Smooth muscle cell (in vitro differentiated cells): ENCODE data around the gene ACOT7. TPM values are rescaled to one million over a fixed set of nuclear protein-coding genes. Genes with fewer than 3 reads are reported as not detected.

ENCODE experiments used
- DNase-seq: peaks from one replicate; lab custom pipeline; 2025; ENCODE audit not compliant: unreplicated experiment; lab: John Stamatoyannopoulos, UW
- H2AFZ ChIP-seq: fragments of 200-600 bp; sonication (generic); 2 replicates; pipeline ENCODE4 v1.6.0; 2016; ENCODE audit warnings: antibody characterized with exemption, low read depth, mild to moderate bottlenecking
- H3F3A ChIP-seq: fragments of 200-600 bp; sonication (generic); 2 replicates; pipeline ENCODE4 v1.6.0; 2017; ENCODE audit warnings: antibody characterized with exemption, low read depth
- H3K27ac ChIP-seq: fragments of 200-600 bp; sonication (generic); 2 replicates; pipeline ENCODE4 v1.5.1; 2016; ENCODE audit warnings: low read depth, mild to moderate bottlenecking
- H3K27me3 ChIP-seq: fragments of 200-600 bp; sonication (generic); 2 replicates; pipeline ENCODE4 v1.6.1; 2016; ENCODE audit warnings: low read depth, mild to moderate bottlenecking
- H3K36me3 ChIP-seq: fragments of 200-600 bp; sonication (generic); 2 replicates; pipeline ENCODE4 v1.5.1; 2016; ENCODE audit warnings: low read depth
- H3K4me1 ChIP-seq: fragments of 200-600 bp; sonication (generic); 2 replicates; pipeline ENCODE4 v1.5.1; 2016; ENCODE audit warnings: low read depth
- H3K4me2 ChIP-seq: fragments of 200-600 bp; sonication (generic); 2 replicates; pipeline ENCODE4 v1.6.0; 2016; ENCODE audit warnings: mild to moderate bottlenecking
- H3K4me3 ChIP-seq: fragments of 200-600 bp; sonication (generic); 2 replicates; pipeline ENCODE4 v1.5.1; 2016; ENCODE audit warnings: mild to moderate bottlenecking
- H3K79me2 ChIP-seq: fragments of 200-600 bp; sonication (generic); 2 replicates; pipeline ENCODE4 v1.6.0; 2016; ENCODE audit warnings: low read depth, mild to moderate bottlenecking
- H3K9ac ChIP-seq: fragments of 200-600 bp; sonication (generic); 2 replicates; pipeline ENCODE4 v1.6.0; 2016; ENCODE audit warnings: low read depth
- H3K9me3 ChIP-seq: fragments of 200-600 bp; sonication (generic); replicated peaks from 2 replicates; pipeline ENCODE4 v1.5.1; 2016; ENCODE audit warnings: low read depth
- H4K20me1 ChIP-seq: fragments of 200-600 bp; sonication (generic); 2 replicates; pipeline ENCODE4 v1.6.0; 2016; ENCODE audit warnings: low read depth
- CTCF ChIP-seq: fragments of 200-600 bp; sonication (generic); IDR thresholded peaks from 2 replicates; pipeline ENCODE4 v1.5.1; 2017; ENCODE audit warnings: borderline replicate concordance, mild to moderate bottlenecking, antibody characterized with exemption; ENCODE audit not compliant: insufficient read depth, poor library complexity, severe bottlenecking
- WGBS: methylation state at CpG from one replicate; pipeline ENCODE4 v1.1.7; 2016; ENCODE audit warnings: low lambda C conversion rate; 5-methylcytosine and 5-hydroxymethylcytosine counted together
- polyA plus RNA-seq: library from polyadenylated mRNA; unstranded; fragments of >200 nt; fragmentation: Nextera tagmentation; extraction: Ambion mirVana; gene quantifications from 2 replicates; pipeline ENCODE4 v1.2.1, GENCODE V29; 2016
- total RNA-seq: library from RNA; depleted of rRNA; stranded (reverse); fragments of >200 nt; gene quantifications from 2 replicates; pipeline ENCODE4 v1.2.3, GENCODE V29; 2014

Gene ACOT7
- total and polyA plus RNA-seq, 2 experiments from 2014 or later, result 19.5 to 53.8 TPM

- peak overlapping the region; percentile 64 for H3K4me2 ChIP-seq
- peak overlapping the region; percentile 16 for H3K27ac ChIP-seq
- WGBS, result 27% methylated on average over 10 of the region's 10 CpGs
Measured at GRCh38 chr1:6386371-6386949, 7.1 kb downstream of the ACOT7 start.

GRCh38 chr1:6385488-6386191 is 7.9 kb downstream of the ACOT7 start:
- no peak for TF ChIP-seq CTCF
- Histone ChIP-seq H3K27me3 (no peaks in the 10 kb centered on the region), H3K9ac (no peak overlapping the region), H4K20me1 (peaks cover 24% of the 10 kb centered on the region), H3K27ac (peak overlapping the region; percentile 16), H3K4me1 (peaks cover 10% of the 10 kb centered on the region), H3K9me3 (no peaks in the 10 kb centered on the region), H3K79me2 (peaks cover 25% of the 10 kb centered on the region), H3K4me3 (no peak overlapping the region), H3K36me3 (no peaks in the 10 kb centered on the region), H3K4me2 (peak overlapping the region; percentile 64), H2AFZ (no peak overlapping the region), H3F3A (no peaks in the 10 kb centered on the region)
- 36% methylated on average over 21 of the region's 22 CpGs for WGBS
- no peak for DNase-seq

More at GRCh38 chr1:6386371-6386949, 7.1 kb downstream of the ACOT7 start:
- no peak overlapping the region for H3K9ac ChIP-seq
- peaks cover 10% of the 10 kb centered on the region for H3K4me1 ChIP-seq
- no peak for TF ChIP-seq CTCF
- no peaks in the 10 kb centered on the region for H3F3A ChIP-seq
- peaks cover 33% of the 10 kb centered on the region for H3K79me2 ChIP-seq
- no peaks in the 10 kb centered on the region for H3K36me3 ChIP-seq
- H3K9me3 ChIP-seq, result no peaks in the 10 kb centered on the region
- peaks cover 24% of the 10 kb centered on the region for H4K20me1 ChIP-seq
- no peaks in the 10 kb centered on the region for H3K27me3 ChIP-seq
- DNase-seq, result no peak
- H3K4me3 ChIP-seq, result no peak overlapping the region
- H2AFZ ChIP-seq, result no peak overlapping the region

- no peak for TF ChIP-seq CTCF
- no peak overlapping the region for H3K4me3 ChIP-seq
- 99% methylated on average over 5 of the region's 5 CpGs for WGBS
- H3K27ac ChIP-seq, result no peak overlapping the region
- DNase-seq, result no peak
- H3K9me3 ChIP-seq, result no peaks in the 10 kb centered on the region
- no peak overlapping the region for H2AFZ ChIP-seq
- H3K9ac ChIP-seq, result no peak overlapping the region
- H3F3A ChIP-seq, result no peaks in the 10 kb centered on the region
- H3K36me3 ChIP-seq, result no peaks in the 10 kb centered on the region
- H3K27me3 ChIP-seq, result no peaks in the 10 kb centered on the region
- H3K4me1 ChIP-seq, result peaks cover 10% of the 10 kb centered on the region
- no peak overlapping the region for H3K4me2 ChIP-seq
- peaks cover 25% of the 10 kb centered on the region for H3K79me2 ChIP-seq
- H4K20me1 ChIP-seq, result peaks cover 24% of the 10 kb centered on the region
Measured at GRCh38 chr1:6384962-6385361, 8.6 kb downstream of the ACOT7 start.
